Fibroblast of skin of scalp (primary cell): ENCODE results near the gene CYP27A1. TPM values are rescaled to one million over a fixed set of nuclear protein-coding genes. Genes with fewer than 3 reads are reported as not detected.
"Not testable (repeated sequence)": the region's sequence is repeated elsewhere in the genome, so short reads cannot be mapped to it uniquely, and the experiment has no call there.

Experiments
- DNase-seq: peaks from one replicate; pipeline ENCODE4 v3.0.0-alpha.2; 2013
- polyA plus RNA-seq, 2 experiments: library from polyadenylated mRNA; unstranded; fragments of 120-200 nt; gene quantifications; one replicate each; pipeline ENCODE4 v1.2.1, GENCODE V29; 2013; ENCODE audit not compliant: insufficient read length in 2 of 2

CYP27A1 gene
- 3.4 TPM for polyA plus RNA-seq (2013, experiment 1 of 2; ENCODE audit: insufficient read length)
- 5.2 TPM for polyA plus RNA-seq (2013, experiment 2 of 2; ENCODE audit: insufficient read length)

DNA sequence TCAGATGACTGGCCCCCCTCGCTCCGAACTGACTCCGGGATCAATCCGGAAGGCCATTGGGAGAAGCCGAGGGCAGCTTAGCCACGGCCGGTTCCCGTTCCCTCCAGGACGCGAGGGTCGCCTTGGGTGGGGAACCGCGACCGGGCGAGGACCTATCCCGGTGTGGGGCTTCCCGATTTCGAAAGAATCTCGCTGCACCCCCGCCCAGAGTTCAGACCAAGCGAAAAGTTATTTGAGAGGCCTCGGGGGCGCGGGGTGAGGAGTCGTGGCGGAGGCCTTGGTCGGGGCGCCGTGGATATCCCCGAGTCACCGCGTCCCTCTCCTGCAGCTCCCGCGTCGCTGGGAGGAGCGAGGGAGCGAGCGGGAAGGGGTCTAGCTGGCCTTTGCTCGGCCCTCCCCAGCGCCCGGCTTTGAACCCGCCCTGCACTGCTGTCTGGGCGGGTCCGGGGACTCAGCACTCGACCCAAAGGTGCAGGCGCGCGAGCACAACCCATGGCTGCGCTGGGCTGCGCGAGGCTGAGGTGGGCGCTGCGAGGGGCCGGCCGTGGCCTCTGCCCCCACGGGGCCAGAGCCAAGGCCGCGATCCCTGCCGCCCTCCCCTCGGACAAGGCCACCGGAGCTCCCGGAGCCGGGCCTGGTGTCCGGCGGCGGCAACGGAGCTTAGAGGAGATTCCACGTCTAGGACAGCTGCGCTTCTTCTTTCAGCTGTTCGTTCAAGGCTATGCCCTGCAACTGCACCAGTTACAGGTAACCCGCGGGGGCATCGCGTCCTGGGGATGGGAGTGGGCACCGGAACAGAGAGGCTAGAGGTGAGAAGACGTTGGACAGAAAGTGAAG is at the start of gene CYP27A1:
CYP27A1 (plus strand) TSS at position 457 of the 837 bp plus-strand sequence; CDS start at position 493, 36 bp downstream.
- DNase-seq, result peak; percentile 19

GRCh38 chr2:218732761-218733158 is 49.2 kb upstream of the CYP27A1 start:
- DNase-seq, result peak; percentile 11

GRCh38 chr2:218733171-218734021 is 48.6 kb upstream of the CYP27A1 start:
- peak; percentile 25 for DNase-seq

GRCh38 chr2:218734190-218734975 is 47.6 kb upstream of the CYP27A1 start:
- no peak for DNase-seq

DNA sequence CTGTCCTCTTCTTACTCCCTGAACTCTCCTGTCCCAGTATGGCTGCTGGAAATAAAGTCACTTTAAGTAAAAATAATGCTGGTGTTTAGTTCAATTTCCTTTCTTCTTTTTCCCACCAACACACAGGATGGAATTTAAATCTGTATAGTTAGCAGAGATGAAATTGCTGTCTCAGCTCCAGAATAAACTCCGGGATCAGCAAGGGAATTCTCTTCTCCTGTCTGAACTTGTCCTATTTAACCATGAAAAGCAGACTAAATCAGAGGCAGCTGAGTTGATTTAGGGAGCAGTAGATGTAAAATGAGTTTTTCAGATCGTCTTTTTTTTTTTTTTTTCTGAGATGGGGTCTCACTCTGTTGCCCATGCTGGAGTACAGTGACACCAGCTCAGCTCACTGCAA is 45.4 kb upstream of the CYP27A1 start:
- DNase-seq, result no peak

- no peak for DNase-seq
Observed at GRCh38 chr2:218743068-218743467, 38.9 kb upstream of the CYP27A1 start.

DNA sequence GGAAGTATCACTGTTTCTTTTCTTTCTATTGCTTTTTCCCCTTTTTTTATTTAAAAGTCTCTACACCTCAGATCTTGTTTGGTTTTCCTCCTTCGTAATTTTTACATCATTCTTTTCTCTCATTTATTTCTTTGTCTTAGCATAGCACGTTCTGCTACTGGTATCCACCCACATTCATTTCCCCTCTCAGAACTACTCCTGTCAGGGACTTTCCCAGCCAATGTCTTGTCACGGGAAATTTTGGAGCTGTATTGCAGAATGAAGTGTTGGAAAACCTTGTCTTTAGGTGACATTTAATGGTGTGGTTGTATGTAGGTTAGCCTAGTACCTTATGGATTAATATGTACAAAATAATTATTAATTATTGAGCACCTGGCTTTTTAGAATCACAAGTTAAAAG is 37.3 kb upstream of the CYP27A1 start:
- DNase-seq, result no peak

- DNase-seq, result no peak
Observed at GRCh38 chr2:218745160-218745558, 36.8 kb upstream of the CYP27A1 start.

GRCh38 chr2:218745559-218746469 is 36.1 kb upstream of the CYP27A1 start:
- DNase-seq, result no peak

- DNase-seq, result no peak
Observed at GRCh38 chr2:218746470-218746795, 35.5 kb upstream of the CYP27A1 start.

GRCh38 chr2:218746960-218747359 is 35.0 kb upstream of the CYP27A1 start:
- DNase-seq, result no peak

DNA sequence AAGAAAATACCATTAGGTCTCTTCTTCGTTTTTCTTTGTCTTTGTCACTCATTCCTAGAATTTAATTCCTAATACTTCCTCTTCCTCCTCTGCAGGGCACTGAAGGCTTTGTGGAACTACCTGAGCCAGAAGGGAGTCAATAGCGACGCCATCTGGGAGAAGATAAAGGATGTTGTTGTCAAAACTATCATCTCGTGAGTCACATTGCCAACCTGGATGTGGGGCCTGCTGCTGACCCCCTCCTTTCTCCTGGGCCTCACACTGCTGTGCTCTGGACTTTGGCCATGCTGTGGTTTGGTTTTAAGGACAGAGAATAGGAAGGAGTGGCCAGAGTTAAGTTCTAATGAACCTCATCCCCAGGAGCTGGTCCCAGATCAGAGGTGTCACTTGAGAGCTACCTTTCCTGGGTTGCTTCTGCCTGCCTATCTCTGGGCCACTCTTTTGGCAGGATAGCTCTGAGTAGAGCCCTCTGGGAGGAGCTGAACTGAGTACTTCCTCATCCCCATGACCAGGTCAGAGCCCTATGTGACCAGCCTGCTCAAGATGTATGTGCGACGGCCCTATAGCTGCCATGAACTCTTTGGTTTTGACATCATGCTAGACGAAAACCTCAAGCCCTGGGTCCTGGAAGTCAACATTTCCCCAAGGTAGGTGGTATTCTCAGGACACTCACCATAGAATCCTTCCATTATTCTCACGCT is 33.1 kb upstream of the CYP27A1 start:
- DNase-seq, result no peak

DNA sequence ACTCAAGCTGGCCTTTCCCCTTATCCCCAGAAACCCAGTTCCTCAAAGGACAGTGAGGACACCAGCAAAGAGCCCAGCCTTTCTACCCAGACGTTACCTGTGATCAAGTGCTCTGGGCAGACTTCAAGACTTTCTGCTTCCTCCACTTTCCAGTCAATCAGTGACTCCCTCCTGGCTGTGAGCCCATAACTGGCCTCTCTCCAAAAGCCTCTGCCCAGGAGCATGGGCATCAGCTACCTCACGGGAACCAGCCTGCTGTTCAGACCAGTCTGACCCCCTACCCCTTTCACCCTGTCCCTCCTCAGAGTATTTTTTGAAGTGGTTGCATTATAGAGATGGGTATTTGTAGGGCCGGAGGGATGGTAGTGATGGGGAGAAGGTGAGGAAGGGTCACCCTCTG is 27.7 kb upstream of the CYP27A1 start:
- no peak for DNase-seq

DNA sequence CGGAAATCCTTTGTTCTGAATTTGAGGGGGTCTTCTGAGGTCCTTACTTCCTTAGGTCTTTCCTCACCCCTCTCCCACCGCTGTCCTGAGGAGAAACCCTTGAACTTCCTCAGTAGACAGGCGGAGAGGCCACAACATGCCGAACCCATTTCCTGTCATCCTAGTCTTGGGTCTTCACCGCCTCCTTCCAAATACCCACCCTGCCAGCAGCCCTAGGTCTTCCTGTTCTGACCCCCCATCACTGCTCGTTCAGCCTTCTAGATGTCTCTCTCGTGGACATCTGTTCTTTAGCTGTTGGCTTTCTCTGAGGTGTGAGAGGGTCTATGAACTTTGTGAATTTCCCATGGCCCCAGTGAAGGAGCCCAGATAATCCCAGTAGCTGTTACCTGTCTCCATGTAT is 27.2 kb upstream of the CYP27A1 start:
- DNase-seq, result no peak

DNA sequence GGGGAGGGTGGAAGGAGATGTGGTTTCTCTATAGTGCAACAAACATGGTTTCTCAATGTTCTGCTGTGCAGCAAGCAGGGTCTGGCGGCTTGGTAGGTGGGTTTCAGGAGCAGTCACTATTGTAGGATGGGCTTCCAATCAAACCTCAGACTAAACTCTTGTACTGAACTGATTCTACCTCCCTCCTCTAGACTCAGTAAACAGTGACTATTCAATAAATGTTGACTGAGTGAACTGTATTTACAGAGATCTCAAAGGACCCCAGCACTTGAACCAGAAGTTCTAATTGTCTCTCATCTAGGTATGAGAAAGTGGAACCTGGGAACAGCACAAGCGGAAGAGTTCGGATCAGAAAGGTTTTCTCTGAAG is 26.8 kb upstream of the CYP27A1 start:
- DNase-seq, result no peak

DNA sequence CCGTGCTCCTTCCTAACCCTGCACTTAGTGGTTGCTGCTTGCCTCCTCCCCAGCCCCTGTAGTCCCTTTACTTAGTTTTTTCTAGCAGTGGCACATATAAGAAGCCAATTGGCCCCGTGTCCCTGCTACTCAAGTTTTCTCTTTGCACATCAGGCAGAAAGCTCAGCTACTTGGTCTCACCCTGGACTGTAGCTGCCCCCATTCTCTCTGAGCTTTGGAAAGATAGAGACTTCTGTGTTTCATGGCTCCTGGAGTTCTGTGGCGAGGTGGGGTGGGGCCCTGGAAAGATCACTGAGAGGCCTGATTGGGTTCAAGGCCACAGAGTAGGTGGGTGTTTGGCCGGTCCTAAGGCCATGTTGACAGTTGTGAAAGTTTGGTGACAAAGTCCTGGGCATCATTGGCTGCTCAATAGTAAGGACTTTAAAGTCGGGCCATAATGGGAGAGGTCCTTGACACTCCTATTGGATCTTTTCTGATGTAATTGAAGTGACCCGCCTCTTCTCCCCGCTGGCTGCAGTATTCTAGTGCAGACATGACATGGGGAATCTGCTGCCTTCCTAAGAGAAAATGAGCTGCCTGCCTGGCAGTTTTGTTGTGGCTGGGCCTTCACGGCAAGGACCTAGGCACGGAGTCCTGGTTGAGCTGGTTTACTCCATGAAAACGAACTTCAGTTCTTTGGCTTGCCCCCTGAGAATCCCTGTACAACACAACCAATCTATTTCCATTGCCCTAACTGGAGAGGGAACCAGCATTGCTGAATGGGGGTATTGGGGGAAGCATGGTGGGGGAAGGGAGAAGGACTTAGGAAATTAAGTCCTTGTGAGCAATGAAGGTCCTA is 26.2 kb upstream of the CYP27A1 start:
- DNase-seq, result no peak

DNA sequence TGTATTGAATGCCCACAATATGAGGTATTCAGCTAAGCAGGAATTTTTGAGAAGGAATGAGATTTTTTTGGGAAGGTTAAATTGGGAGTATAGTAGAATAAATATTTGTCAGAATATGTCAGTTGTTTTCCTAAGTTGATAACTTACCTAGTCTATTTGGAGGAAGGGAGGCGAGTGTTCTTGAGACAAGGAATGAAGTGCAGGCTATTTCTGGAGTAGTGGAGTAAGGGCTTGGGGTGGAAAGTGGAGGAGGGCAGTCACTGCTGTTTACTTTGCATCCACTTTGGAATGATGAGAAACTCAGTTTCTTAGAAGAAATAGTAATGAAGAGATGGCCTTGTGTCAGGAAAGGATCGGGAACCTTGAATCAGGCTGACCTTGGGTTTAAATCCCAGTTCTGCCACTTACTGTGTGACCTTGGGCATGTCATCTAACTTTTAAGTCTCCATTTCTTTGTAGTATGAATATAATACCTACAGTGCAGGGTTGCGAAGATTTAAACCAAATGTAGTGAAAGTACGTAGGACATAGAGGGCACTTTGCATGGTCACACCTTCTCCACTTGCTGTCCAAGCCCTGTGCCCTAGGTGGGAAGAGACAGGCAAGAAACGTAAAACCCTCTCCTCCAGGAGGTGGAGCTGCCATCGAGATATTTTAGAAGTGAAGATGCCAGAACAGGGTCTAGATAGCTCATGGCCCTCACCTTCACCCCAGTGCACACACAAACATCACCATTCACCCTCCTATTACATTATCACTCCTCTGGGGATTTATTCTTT is 25.2 kb upstream of the CYP27A1 start:
- DNase-seq, result no peak

DNA sequence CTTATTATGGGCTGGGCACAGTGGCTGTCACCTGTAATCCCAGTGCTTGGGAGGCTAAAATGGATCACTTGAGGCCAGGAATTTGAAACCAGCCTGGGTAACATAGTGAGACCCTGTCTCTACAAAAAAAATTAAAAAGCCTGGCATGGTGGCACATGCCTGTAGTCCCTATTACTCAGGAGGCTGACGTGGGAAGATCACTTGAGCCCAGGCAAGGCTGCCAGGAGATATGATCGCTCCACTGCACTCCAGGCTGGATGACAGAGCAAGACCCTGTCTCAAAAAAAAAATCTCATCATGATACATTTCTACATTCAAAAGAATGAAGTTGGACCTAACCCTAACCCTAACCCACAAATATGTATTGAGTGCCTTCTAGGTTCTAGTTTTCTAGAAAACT is 20.2 kb upstream of the CYP27A1 start:
- no peak for DNase-seq

- not testable (repeated sequence) for DNase-seq
Observed at GRCh38 chr2:218772759-218773158, 9.2 kb upstream of the CYP27A1 start.
